D341Med (cell line): ENCODE measurements around the gene FBRS.
A peak's percentile ranks its signal among the peaks of the same experiment; 100 is the strongest.
"Not testable (repeated sequence)": the region's sequence is repeated elsewhere in the genome, so short reads cannot be mapped to it uniquely, and the experiment has no call there.

ENCODE experiments used
- DNase-seq: peaks from one replicate; pipeline ENCODE4 v3.0.0; 2012; ENCODE audit warnings: low spot score

FBRS gene

GRCh38 chr16:30698816-30699614 is 40.8 kb downstream of the FBRS start, which contains the start of gene SRCAP:
SRCAP (plus strand) TSS chr16:30699171; CDS start chr16:30700825, 1,654 bp downstream.
- DNase-seq: peak; percentile 92

GRCh38 chr16:30699615-30700099 is 41.4 kb downstream of the FBRS start:
- DNase-seq: no peak

GRCh38 chr16:30700491-30700890 is 42.3 kb downstream of the FBRS start:
- DNase-seq: no peak

DNA sequence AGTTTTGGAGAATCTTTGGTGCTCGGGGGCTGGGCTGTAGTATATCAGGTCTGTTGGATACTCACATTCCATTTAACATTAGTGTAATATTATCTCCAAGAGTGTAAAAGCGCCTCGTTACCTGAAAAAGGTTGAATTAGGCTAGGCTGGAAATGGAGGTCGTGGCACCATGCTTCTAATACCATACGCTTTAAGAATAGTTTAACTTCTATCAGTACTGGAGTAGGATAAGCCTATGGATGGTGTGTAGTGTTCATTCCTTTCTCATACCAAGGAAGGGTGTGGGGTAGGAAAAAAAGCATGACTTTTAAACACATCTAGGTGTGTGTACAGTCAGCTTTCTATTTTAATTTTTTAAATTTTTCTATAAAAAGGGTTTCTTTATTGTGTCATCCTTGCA is 42.7 kb downstream of the FBRS start:
- no peak for DNase-seq

DNA sequence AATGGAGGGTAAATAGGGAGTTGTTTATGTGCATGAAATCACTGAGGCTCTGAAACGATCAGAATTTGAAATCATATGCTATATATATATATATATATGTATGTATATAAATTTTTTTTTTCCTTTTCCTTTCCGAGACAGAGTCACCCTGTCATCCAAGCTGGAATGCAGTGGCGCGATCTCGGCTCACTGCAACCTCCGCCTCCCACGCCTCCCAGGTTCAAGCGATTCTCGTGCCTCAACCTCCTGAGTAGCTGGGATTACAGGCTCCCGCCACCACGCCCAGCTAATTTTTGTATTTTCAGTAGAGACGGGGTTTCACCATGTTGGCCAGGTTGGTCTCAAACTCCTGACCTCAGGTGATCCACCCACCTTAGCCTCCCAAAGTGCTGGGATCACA is 44.8 kb downstream of the FBRS start:
- DNase-seq: not testable (repeated sequence)

GRCh38 chr16:30703971-30704370 is 45.7 kb downstream of the FBRS start:
- DNase-seq: no peak

GRCh38 chr16:30706046-30706445 is 47.8 kb downstream of the FBRS start:
- DNase-seq: no peak

- DNase-seq: no peak
These were observed 52.7 kb downstream of the FBRS start for GRCh38 chr16:30710971-30711370.

DNA sequence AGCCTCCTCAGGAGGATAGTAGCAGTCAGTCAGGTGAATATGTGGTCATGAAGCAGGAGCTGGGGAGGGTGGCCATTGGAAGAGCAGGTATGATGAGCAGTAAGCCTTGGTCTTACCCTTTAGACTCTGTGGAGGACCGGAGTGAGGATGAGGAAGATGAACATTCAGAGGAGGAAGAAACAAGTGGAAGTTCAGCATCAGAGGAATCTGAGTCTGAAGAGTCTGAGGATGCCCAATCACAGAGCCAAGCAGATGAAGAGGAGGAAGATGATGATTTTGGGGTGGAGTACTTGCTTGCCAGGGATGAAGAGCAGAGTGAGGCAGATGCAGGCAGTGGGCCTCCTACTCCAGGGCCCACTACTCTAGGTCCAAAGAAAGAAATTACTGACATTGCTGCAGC is 53.5 kb downstream of the FBRS start:
- no peak for DNase-seq

GRCh38 chr16:30715750-30716445 is 57.7 kb downstream of the FBRS start:
- DNase-seq: no peak

GRCh38 chr16:30720086-30720485 is 61.9 kb downstream of the FBRS start:
- no peak for DNase-seq
